DOHH2 (cell line): Measurements from ENCODE around the gene ZC3H7A.

Source experiments
- H3F3A ChIP-seq: fragments of 200-600 bp; sonication (generic), shearing (Covaris generic); 2 replicates; pipeline ENCODE4 v1.6.0; 2016; ENCODE audit warnings: antibody characterized with exemption, mild to moderate bottlenecking; ENCODE audit not compliant: control insufficient read depth, insufficient read depth
- H3K27ac ChIP-seq: fragments of 200-600 bp; sonication (generic); 2 replicates; pipeline ENCODE4 v1.5.1; 2014; ENCODE audit warnings: low read depth, mild to moderate bottlenecking, low read length, moderate library complexity
- H3K27me3 ChIP-seq: fragments of 200-600 bp; sonication (generic); 2 replicates; pipeline ENCODE4 v1.6.1; 2014; ENCODE audit warnings: mild to moderate bottlenecking, low read length, mixed read lengths; ENCODE audit not compliant: control insufficient read depth
- H3K36me3 ChIP-seq: fragments of 200-600 bp; sonication (generic); 2 replicates; pipeline ENCODE4 v1.6.1; 2014; ENCODE audit warnings: mild to moderate bottlenecking, low read length, moderate library complexity, mixed read lengths; ENCODE audit not compliant: control insufficient read depth
- H3K4me1 ChIP-seq: fragments of 200-600 bp; sonication (generic); 2 replicates; pipeline ENCODE4 v1.6.1; 2014; ENCODE audit warnings: mild to moderate bottlenecking, low read length, mixed read lengths; ENCODE audit not compliant: control insufficient read depth
- H3K4me2 ChIP-seq: fragments of 200-600 bp; sonication (generic); 2 replicates; pipeline ENCODE4 v1.6.0; 2014; ENCODE audit warnings: mild to moderate bottlenecking, low read length, moderate library complexity
- H3K4me3 ChIP-seq: fragments of 200-600 bp; sonication (generic); 2 replicates; pipeline ENCODE4 v1.5.1; 2014; ENCODE audit warnings: mild to moderate bottlenecking, low read length, mixed read lengths
- H3K79me2 ChIP-seq: fragments of 200-600 bp; sonication (generic); 2 replicates; pipeline ENCODE4 v1.6.1; 2014; ENCODE audit warnings: mild to moderate bottlenecking, low read length, mixed read lengths; ENCODE audit not compliant: control insufficient read depth
- H3K9me2 ChIP-seq: fragments of 200-600 bp; sonication (generic); replicated peaks from 2 replicates; pipeline ENCODE4 v1.6.1; 2014; ENCODE audit warnings: mild to moderate bottlenecking, low read length, mixed read lengths; ENCODE audit not compliant: control insufficient read depth
- H3K9me3 ChIP-seq: fragments of 200-600 bp; sonication (generic); 2 replicates; pipeline ENCODE4 v1.6.1; 2014; ENCODE audit warnings: antibody characterized with exemption, low read length, mixed read lengths; ENCODE audit not compliant: control insufficient read depth, insufficient read depth
- H4K20me1 ChIP-seq: fragments of 200-600 bp; sonication (generic); 2 replicates; pipeline ENCODE4 v1.6.0; 2014; ENCODE audit warnings: low read depth, mild to moderate bottlenecking, antibody characterized with exemption, low read length, moderate library complexity; ENCODE audit not compliant: control insufficient read depth, insufficient read depth
- EZH2phosphoT487 ChIP-seq: fragments of 200-600 bp; sonication (generic); IDR thresholded peaks from 2 replicates; pipeline ENCODE4 v1.6.1; 2017; ENCODE audit warnings: borderline replicate concordance, mild to moderate bottlenecking, antibody characterized with exemption, low read length, moderate library complexity, mixed read lengths
- TF ChIP-seq, protein P1 (sequence below): fragments of 200-600 bp; sonication (generic); IDR thresholded peaks from one replicate; pipeline ENCODE4 v1.5.1; 2014; ENCODE audit warnings: antibody characterized with exemption, mild to moderate bottlenecking, low read depth, low read length; ENCODE audit not compliant: poor library complexity, severe bottlenecking

The ZC3H7A gene

DNA sequence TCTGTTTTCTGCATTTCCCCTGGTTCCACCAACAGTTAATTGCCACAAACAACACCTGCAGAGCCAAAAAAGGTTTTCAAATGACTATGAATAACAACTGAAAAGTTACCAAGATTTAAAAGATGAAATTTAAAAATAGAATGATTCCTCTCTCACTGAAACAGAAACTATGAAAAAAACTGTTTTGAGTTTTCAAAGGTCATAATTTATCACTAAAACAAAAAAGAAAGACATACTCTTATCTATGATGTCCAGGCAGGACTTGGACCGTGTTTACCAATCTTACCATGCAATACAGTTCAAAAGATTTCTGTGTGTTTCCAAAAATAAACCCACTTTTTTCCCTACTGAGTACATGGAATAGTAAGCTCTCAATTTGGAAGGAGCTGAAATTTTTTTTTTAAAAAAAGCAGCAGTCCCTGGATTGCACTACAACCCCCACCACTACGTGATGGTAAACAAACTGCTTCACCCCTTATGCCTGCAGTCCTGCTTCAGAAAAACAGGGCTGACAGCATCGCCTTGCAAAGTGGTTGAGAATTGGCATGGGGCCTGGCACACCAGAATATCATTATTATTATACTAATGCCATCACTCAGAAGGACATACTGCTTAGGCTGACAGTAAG, 62.9 kb downstream of the ZC3H7A start:
- H3K36me3 ChIP-seq, result peaks cover 86% of the 10 kb centered on the region
- H3F3A ChIP-seq, result no peaks in the 10 kb centered on the region; the same call in 1 of the 2 replicates
- H3K4me3 ChIP-seq, result no peak overlapping the region
- H3K9me2 ChIP-seq, result no peaks in the 10 kb centered on the region
- H3K27me3 ChIP-seq, result no peaks in the 10 kb centered on the region
- no peak for TF ChIP-seq EZH2phosphoT487
- TF ChIP-seq, protein P1, sequence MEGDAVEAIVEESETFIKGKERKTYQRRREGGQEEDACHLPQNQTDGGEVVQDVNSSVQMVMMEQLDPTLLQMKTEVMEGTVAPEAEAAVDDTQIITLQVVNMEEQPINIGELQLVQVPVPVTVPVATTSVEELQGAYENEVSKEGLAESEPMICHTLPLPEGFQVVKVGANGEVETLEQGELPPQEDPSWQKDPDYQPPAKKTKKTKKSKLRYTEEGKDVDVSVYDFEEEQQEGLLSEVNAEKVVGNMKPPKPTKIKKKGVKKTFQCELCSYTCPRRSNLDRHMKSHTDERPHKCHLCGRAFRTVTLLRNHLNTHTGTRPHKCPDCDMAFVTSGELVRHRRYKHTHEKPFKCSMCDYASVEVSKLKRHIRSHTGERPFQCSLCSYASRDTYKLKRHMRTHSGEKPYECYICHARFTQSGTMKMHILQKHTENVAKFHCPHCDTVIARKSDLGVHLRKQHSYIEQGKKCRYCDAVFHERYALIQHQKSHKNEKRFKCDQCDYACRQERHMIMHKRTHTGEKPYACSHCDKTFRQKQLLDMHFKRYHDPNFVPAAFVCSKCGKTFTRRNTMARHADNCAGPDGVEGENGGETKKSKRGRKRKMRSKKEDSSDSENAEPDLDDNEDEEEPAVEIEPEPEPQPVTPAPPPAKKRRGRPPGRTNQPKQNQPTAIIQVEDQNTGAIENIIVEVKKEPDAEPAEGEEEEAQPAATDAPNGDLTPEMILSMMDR, result no peak
- peaks cover 4% of the 10 kb centered on the region; the same call in 1 of the 2 replicates for H4K20me1 ChIP-seq
- no peaks in the 10 kb centered on the region for H3K9me3 ChIP-seq
- peaks cover 50% of the 10 kb centered on the region for H3K79me2 ChIP-seq
- peak overlapping the region; percentile 14; the same call in 1 of the 2 replicates for H3K27ac ChIP-seq
- H3K4me1 ChIP-seq, result peaks cover 38% of the 10 kb centered on the region
- H3K4me2 ChIP-seq, result peak overlapping the region; percentile 43

DNA sequence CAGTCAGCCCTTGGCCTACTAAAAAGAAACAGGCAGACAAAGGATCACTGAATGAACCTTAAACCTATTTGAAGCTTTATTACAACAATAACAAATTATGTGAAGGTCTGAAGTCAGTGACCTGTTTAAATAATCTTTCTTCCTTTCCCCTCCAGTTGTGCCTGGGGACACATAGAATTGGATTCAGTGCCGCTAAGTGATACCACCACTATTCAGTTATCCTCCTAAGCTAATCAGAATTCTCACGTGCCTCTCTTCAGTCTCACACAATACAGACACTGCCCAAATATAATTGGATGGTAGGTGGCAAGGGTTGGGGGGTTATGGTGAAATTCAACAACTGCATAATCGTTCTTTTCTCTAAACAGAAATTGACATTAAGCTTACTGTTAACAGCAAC, 65.8 kb downstream of the ZC3H7A start:
- Histone ChIP-seq H3K27ac (no peak overlapping the region), H3K79me2 (peaks cover 29% of the 10 kb centered on the region), H3K4me3 (no peak overlapping the region), H3K4me1 (peaks cover 23% of the 10 kb centered on the region), H3K9me2 (no peaks in the 10 kb centered on the region), H3F3A (peaks cover 4% of the 10 kb centered on the region), H3K27me3 (no peaks in the 10 kb centered on the region), H4K20me1 (no peaks in the 10 kb centered on the region), H3K4me2 (no peak overlapping the region), H3K36me3 (peaks cover 82% of the 10 kb centered on the region), H3K9me3 (no peaks in the 10 kb centered on the region)
- TF ChIP-seq EZH2phosphoT487, result no peak
- TF ChIP-seq, protein P1, result no peak

DNA sequence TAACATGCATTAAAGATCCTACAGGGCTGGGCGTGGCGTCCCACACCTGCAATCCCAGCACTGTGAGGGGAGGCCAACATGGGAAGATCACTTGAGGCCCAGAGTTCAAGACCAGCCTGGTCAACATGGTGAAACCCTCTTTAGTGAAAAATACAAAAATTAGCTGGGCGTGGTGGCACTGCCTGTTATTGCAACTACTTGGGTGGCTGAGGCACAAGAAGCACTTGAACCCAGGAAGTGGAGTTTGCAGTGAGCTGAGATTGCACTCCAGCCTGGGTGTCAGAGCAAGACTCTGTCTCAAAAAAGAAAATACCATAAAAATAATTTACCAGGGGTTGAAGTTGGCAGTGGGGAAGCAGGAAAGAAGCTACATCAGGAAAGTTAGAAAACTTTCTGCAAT, 67.3 kb downstream of the ZC3H7A start:
- H4K20me1 ChIP-seq, result no peaks in the 10 kb centered on the region

More for the DNA sequence above, 67.3 kb downstream of the ZC3H7A start:
- Histone ChIP-seq H3K79me2 (peaks cover 21% of the 10 kb centered on the region; the same call in 1 of the 2 replicates), H3K9me3 (no peaks in the 10 kb centered on the region), H3K36me3 (peaks cover 81% of the 10 kb centered on the region), H3K4me2 (no peak overlapping the region), H3F3A (peaks cover 4% of the 10 kb centered on the region), H3K4me1 (peaks cover 11% of the 10 kb centered on the region), H3K4me3 (no peak overlapping the region), H3K9me2 (no peaks in the 10 kb centered on the region), H3K27me3 (no peaks in the 10 kb centered on the region), H3K27ac (no peak overlapping the region)
- TF ChIP-seq, protein P1, result no peak
- TF ChIP-seq EZH2phosphoT487, result no peak
